Activated B cell treated with CpG ODN at 0.5 μM for 24 hours (primary cell): ENCODE measurements around the gene GRIN3B. TPM values are rescaled to one million over a fixed set of nuclear protein-coding genes. Genes with fewer than 3 reads are reported as not detected.
A peak's percentile ranks its signal among the peaks of the same experiment; 100 is the strongest.

Experiments used
- ATAC-seq: fragments of 200-7000 bp; cut with Tn5 transposase; one replicate; pipeline ENCODE4 v1.10.0; 2021; ENCODE audit warnings: low read depth, mild to moderate bottlenecking, moderate library complexity
- CTCF ChIA-PET: fragments of 350-600 bp; sonication (Branson Sonifier 250); formaldehyde crosslinking; loops from one replicate; lab custom pipeline; 2021; ENCODE audit warnings: antibody characterized with exemption; lab: Charles Lee
- POLR2A ChIA-PET: fragments of 350-600 bp; sonication (Branson Sonifier 250); formaldehyde crosslinking; loops from one replicate; lab custom pipeline; 2021; ENCODE audit warnings: antibody characterized with exemption; lab: Charles Lee
- DNase-seq: peaks from one replicate; pipeline ENCODE4 v3.0.0; 2022
- H3K27ac Mint-ChIP-seq: one replicate; pipeline ENCODE4 v1.8.0; 2020; ENCODE audit warnings: mixed read lengths
- H3K27me3 Mint-ChIP-seq: one replicate; pipeline ENCODE4 v1.8.0; 2021; ENCODE audit warnings: mixed read lengths
- H3K36me3 Mint-ChIP-seq: one replicate; pipeline ENCODE4 v1.8.0; 2021; ENCODE audit warnings: low read depth, mixed read lengths
- H3K4me1 Mint-ChIP-seq: one replicate; pipeline ENCODE4 v1.8.0; 2021; ENCODE audit warnings: mixed read lengths
- H3K4me3 Mint-ChIP-seq: one replicate; pipeline ENCODE4 v1.8.0; 2020; ENCODE audit warnings: mild to moderate bottlenecking, mixed read lengths
- H3K9me3 Mint-ChIP-seq: one replicate; pipeline ENCODE4 v1.8.0; 2020; ENCODE audit warnings: mixed read lengths
- CTCF ChIP-seq: fragments of 200-600 bp; IDR thresholded peaks from one replicate; pipeline ENCODE4 v1.8.0; 2022; ENCODE audit warnings: antibody characterized with exemption, mild to moderate bottlenecking
- intact Hi-C: fragments of 100-400 bp; cut with micrococcal nuclease; formaldehyde crosslinking; loops from one replicate; pipeline ENCODE4 v1.15.1; 2024
- total RNA-seq: library from RNA; stranded (reverse); gene quantifications from 2 replicates; pipeline ENCODE4 v1.2.3, GENCODE V29; 2022

GRIN3B gene
- total RNA-seq, 1 donor from 2014 or later: 0.11 TPM

GRCh38 chr19:988510-988909 lies 11.7 kb upstream of the GRIN3B start:
- CTCF ChIA-PET: no interaction called here
- H3K4me3 Mint-ChIP-seq: no peak overlapping the region
- intact Hi-C loops: no loop called here

GRCh38 chr19:989381-990081 lies 10.7 kb upstream of the GRIN3B start:
- ChIA-PET POLR2A (interaction anchor here (0.7 kb wide), 1 partner anchor 49 kb away, joined by 3 read pairs; no protein-coding TSS in a partner anchor), CTCF (no interaction called here)
- H3K36me3 Mint-ChIP-seq: peaks cover 49% of the 10 kb centered on the region
- peaks cover 11% of the 10 kb centered on the region for H3K4me1 Mint-ChIP-seq
- DNase-seq (no peak), ATAC-seq (no peak)
- no peak overlapping the region for H3K27ac Mint-ChIP-seq
- H3K4me3 Mint-ChIP-seq: no peak overlapping the region
- intact Hi-C loops: no loop called here
- no peaks in the 10 kb centered on the region for H3K27me3 Mint-ChIP-seq
- no peak for TF ChIP-seq CTCF
- no peaks in the 10 kb centered on the region for H3K9me3 Mint-ChIP-seq

More at GRCh38 chr19:988510-988909, 11.7 kb upstream of the GRIN3B start:
- DNase-seq (no peak), ATAC-seq (no peak)
- Mint-ChIP-seq H3K9me3 (no peaks in the 10 kb centered on the region), H3K27me3 (no peaks in the 10 kb centered on the region), H3K27ac (no peak overlapping the region), H3K36me3 (peaks cover 50% of the 10 kb centered on the region), H3K4me1 (peaks cover 16% of the 10 kb centered on the region)
- no peak for TF ChIP-seq CTCF
- POLR2A ChIA-PET: interaction anchor here (0.5 to 0.7 kb wide), 3 partner anchors 50 to 127 kb away, joined by 3 to 6 read pairs (median 3); partner anchors contain the start of genes MED16 and RNU6-9

GRCh38 chr19:990119-990571 lies 10.1 kb upstream of the GRIN3B start:
- H3K27me3 Mint-ChIP-seq: no peaks in the 10 kb centered on the region
- H3K4me1 Mint-ChIP-seq: peaks cover 5% of the 10 kb centered on the region
- H3K36me3 Mint-ChIP-seq: peaks cover 45% of the 10 kb centered on the region
- ChIA-PET POLR2A (no interaction called here), CTCF (no interaction called here)
- H3K27ac Mint-ChIP-seq: no peak overlapping the region
- no peak overlapping the region for H3K4me3 Mint-ChIP-seq
- no peak for DNase-seq
- intact Hi-C loops: no loop called here
- TF ChIP-seq CTCF: no peak
- H3K9me3 Mint-ChIP-seq: no peaks in the 10 kb centered on the region
- no peak for ATAC-seq

DNA sequence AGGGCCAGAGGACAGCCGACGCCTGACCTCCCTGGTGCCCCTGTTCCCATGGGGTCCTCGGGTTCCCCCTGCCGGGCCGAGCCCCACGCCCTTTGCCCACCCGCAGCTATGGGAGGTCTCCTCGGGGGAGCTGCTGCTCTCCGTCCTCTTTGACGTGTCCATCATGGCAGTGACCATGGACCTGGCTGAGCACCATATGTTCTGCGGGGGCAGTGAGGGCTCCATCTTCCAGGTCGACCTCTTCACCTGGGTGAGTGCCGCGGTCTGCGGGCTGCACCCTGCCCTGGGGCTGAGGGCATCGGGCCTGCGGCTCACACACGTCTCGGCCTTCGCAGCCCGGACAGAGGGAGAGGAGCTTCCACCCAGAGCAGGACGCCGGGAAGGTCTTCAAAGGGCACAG lies 9.5 kb upstream of the GRIN3B start:
- ATAC-seq (no peak), DNase-seq (no peak)
- H3K27ac Mint-ChIP-seq: no peak overlapping the region
- H3K4me1 Mint-ChIP-seq: peaks cover 3% of the 10 kb centered on the region
- H3K9me3 Mint-ChIP-seq: no peaks in the 10 kb centered on the region
- no peak for TF ChIP-seq CTCF
- peaks cover 44% of the 10 kb centered on the region for H3K36me3 Mint-ChIP-seq
- intact Hi-C loops: no loop called here
- no peaks in the 10 kb centered on the region for H3K27me3 Mint-ChIP-seq
- H3K4me3 Mint-ChIP-seq: no peak overlapping the region
- ChIA-PET POLR2A (no interaction called here), CTCF (no interaction called here)

GRCh38 chr19:991174-991931 lies 8.9 kb upstream of the GRIN3B start:
- ATAC-seq (peak; percentile 67), DNase-seq (no peak)
- no peaks in the 10 kb centered on the region for H3K9me3 Mint-ChIP-seq
- no peak for TF ChIP-seq CTCF
- H3K4me1 Mint-ChIP-seq: peaks cover 4% of the 10 kb centered on the region
- ChIA-PET POLR2A (interaction anchor here (0.6 kb wide), 1 partner anchor 86 kb away, joined by 4 read pairs; no protein-coding TSS in a partner anchor), CTCF (no interaction called here)
- H3K27me3 Mint-ChIP-seq: peaks cover 1% of the 10 kb centered on the region
- no peak overlapping the region for H3K4me3 Mint-ChIP-seq
- peaks cover 43% of the 10 kb centered on the region for H3K36me3 Mint-ChIP-seq
- intact Hi-C loops: no loop called here
- H3K27ac Mint-ChIP-seq: no peak overlapping the region
